Measurements from ENCODE around the gene SLMAP. TPM values are rescaled to one million over a fixed set of nuclear protein-coding genes. Genes with fewer than 3 reads are reported as not detected.

The SLMAP gene
- polyA plus RNA-seq, 1 donor (not counting 4 experiments of a cell fraction or from before 2014, with no cell fraction given) = 58.0 TPM

GRCh38 chr3:57973715-57974477 is 217.8 kb downstream of the SLMAP start:
- no peak overlapping the region for H3K4me2 ChIP-seq (ENCODE audit: control insufficient read depth, extremely low read depth, insufficient read depth, low read depth, low read length)
- no peak for FAIRE-seq
- peaks cover 90% of the 10 kb centered on the region for H3K4me1 ChIP-seq (ENCODE audit: control insufficient read depth, extremely low read depth, insufficient read depth, low read length)

DNA sequence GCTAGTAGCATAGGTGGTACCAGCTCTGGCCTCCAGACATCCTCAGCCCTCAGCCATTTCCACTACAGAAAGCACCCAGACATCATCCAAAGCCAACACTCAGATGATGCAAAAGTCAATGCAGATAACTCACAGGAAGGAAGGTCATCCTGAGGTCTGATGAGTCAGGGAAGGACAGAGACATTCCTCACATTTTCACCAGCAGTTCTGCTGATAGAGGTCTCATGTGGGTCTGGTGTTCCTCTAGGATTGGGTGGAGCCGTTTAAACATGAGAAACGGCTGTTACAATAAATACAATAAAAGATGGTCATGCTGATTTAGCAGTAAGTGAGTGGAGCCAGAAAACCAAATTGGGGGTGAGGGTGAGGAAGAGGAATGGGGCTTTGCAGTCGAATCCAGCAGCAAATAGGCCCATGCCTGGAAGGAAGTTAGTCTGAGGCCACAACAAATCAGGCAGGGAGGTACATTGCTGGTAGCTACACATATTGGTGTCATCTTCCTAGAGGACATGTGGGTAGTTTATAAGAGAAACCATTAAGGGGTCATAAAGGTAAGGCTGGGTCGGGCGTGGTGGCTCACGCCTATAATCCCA is 218.8 kb downstream of the SLMAP start:
- TF ChIP-seq, protein P1, sequence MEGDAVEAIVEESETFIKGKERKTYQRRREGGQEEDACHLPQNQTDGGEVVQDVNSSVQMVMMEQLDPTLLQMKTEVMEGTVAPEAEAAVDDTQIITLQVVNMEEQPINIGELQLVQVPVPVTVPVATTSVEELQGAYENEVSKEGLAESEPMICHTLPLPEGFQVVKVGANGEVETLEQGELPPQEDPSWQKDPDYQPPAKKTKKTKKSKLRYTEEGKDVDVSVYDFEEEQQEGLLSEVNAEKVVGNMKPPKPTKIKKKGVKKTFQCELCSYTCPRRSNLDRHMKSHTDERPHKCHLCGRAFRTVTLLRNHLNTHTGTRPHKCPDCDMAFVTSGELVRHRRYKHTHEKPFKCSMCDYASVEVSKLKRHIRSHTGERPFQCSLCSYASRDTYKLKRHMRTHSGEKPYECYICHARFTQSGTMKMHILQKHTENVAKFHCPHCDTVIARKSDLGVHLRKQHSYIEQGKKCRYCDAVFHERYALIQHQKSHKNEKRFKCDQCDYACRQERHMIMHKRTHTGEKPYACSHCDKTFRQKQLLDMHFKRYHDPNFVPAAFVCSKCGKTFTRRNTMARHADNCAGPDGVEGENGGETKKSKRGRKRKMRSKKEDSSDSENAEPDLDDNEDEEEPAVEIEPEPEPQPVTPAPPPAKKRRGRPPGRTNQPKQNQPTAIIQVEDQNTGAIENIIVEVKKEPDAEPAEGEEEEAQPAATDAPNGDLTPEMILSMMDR (optimal IDR thresholded peaks at IDR 0.05 in 1 of 3, IDR thresholded peaks at IDR 0.05 in 1 of 3, conservative IDR thresholded peaks at IDR 0.05 in 1 of 3; ENCODE audit: extremely low read depth in 1 of 3, insufficient read depth in 2 of 3, low read length in 3 of 3) = no peak
- no peak for TF ChIP-seq EZH2 (IDR thresholded peaks at IDR 0.05; ENCODE audit: low read length)
- DNase-seq (ENCODE audit: low read depth, low spot score) (peak; percentile 94), FAIRE-seq (peak; percentile 99)
- no peaks in the 10 kb centered on the region for H3K27me3 ChIP-seq (ENCODE audit: control insufficient read depth, extremely low read depth, insufficient read depth, low read length)
- dilution Hi-C loops (cut with MboI; ENCODE audit: extremely low pct_ligation_motif_present, low sequenced_read_pairs) = no loop called here
- no peaks in the 10 kb centered on the region for H3K9me1 ChIP-seq (ENCODE audit: control insufficient read depth, extremely low read depth, insufficient read depth, low read length)
- H3K27ac ChIP-seq (ENCODE audit: control insufficient read depth, insufficient read depth, low read length) = peak overlapping the region; percentile 81
- peak overlapping the region; percentile 57 for H3K4me2 ChIP-seq (ENCODE audit: control insufficient read depth, extremely low read depth, insufficient read depth, low read depth, low read length)
- no peaks in the 10 kb centered on the region for H3K9me3 ChIP-seq (ENCODE audit: control insufficient read depth, low read depth, low read length)
- no peak overlapping the region for H3K4me3 ChIP-seq (ENCODE audit: control insufficient read depth in 2 of 3, extremely low read depth in 1 of 3, insufficient read depth in 2 of 3, low read depth in 1 of 3, low read length in 3 of 3)
- no peaks in the 10 kb centered on the region for H3K36me3 ChIP-seq (ENCODE audit: control insufficient read depth in 2 of 2, extremely low read depth in 1 of 2, insufficient read depth in 2 of 2, low read length in 2 of 2)
- H3K79me2 ChIP-seq (ENCODE audit: control insufficient read depth, insufficient read depth, low read length) = peaks cover 6% of the 10 kb centered on the region
- peak overlapping the region; percentile 51 for H3K9ac ChIP-seq (ENCODE audit: control insufficient read depth, extremely low read depth, insufficient read depth, low read length)
- H4K20me1 ChIP-seq (ENCODE audit: control insufficient read depth, extremely low read depth, insufficient read depth, low read length) = no peaks in the 10 kb centered on the region
- no peak overlapping the region for H2AFZ ChIP-seq (ENCODE audit: control insufficient read depth, low read length)
- peaks cover 80% of the 10 kb centered on the region for H3K4me1 ChIP-seq (ENCODE audit: control insufficient read depth, extremely low read depth, insufficient read depth, low read length)

More at GRCh38 chr3:57973715-57974477, 217.8 kb downstream of the SLMAP start:
- H3K27ac ChIP-seq (ENCODE audit: control insufficient read depth, insufficient read depth, low read length) = peak overlapping the region; percentile 81
- peaks cover 6% of the 10 kb centered on the region for H3K79me2 ChIP-seq (ENCODE audit: control insufficient read depth, insufficient read depth, low read length)
- no peak overlapping the region for H2AFZ ChIP-seq (ENCODE audit: control insufficient read depth, low read length)
- H3K4me3 ChIP-seq (ENCODE audit: control insufficient read depth in 2 of 3, extremely low read depth in 1 of 3, insufficient read depth in 2 of 3, low read depth in 1 of 3, low read length in 3 of 3) = no peak overlapping the region
- no peaks in the 10 kb centered on the region for H4K20me1 ChIP-seq (ENCODE audit: control insufficient read depth, extremely low read depth, insufficient read depth, low read length)
- dilution Hi-C loops (cut with MboI; ENCODE audit: extremely low pct_ligation_motif_present, low sequenced_read_pairs) = no loop called here
- no peaks in the 10 kb centered on the region for H3K9me3 ChIP-seq (ENCODE audit: control insufficient read depth, low read depth, low read length)
- no peak overlapping the region for H3K9ac ChIP-seq (ENCODE audit: control insufficient read depth, extremely low read depth, insufficient read depth, low read length)
- no peaks in the 10 kb centered on the region for H3K9me1 ChIP-seq (ENCODE audit: control insufficient read depth, extremely low read depth, insufficient read depth, low read length)
- no peaks in the 10 kb centered on the region for H3K27me3 ChIP-seq (ENCODE audit: control insufficient read depth, extremely low read depth, insufficient read depth, low read length)
- TF ChIP-seq EZH2 (IDR thresholded peaks at IDR 0.05; ENCODE audit: low read length) = no peak
- TF ChIP-seq, protein P1 (optimal IDR thresholded peaks at IDR 0.05 in 1 of 3, IDR thresholded peaks at IDR 0.05 in 1 of 3, conservative IDR thresholded peaks at IDR 0.05 in 1 of 3; ENCODE audit: extremely low read depth in 1 of 3, insufficient read depth in 2 of 3, low read length in 3 of 3) = no peak
- DNase-seq (ENCODE audit: low read depth, low spot score) = no peak
- no peaks in the 10 kb centered on the region for H3K36me3 ChIP-seq (ENCODE audit: control insufficient read depth in 2 of 2, extremely low read depth in 1 of 2, insufficient read depth in 2 of 2, low read length in 2 of 2)
